Endothelial cell of umbilical vein (primary cell): ENCODE measurements around the gene BEX1.

Experiments
- CTCF ChIP-seq, 2 donors: IDR thresholded peaks; 1 replicate in 1 of 2; 2 replicates in 1 of 2; pipeline ENCODE4 v1.5.1; 2011; ENCODE audit warnings: low read length in 2 of 2, mild to moderate bottlenecking in 2 of 2, moderate library complexity in 2 of 2, control low read depth in 1 of 2, inconsistent platforms in 1 of 2, low read depth in 1 of 2; ENCODE audit not compliant: insufficient read depth in 1 of 2; ENCODE audit errors: extremely low read depth in 1 of 2
- POLR2AphosphoS5 ChIP-seq: IDR thresholded peaks from 2 replicates; pipeline ENCODE4 v1.6.1; 2012; ENCODE audit warnings: low read depth, mild to moderate bottlenecking, control low read depth, low read length, moderate library complexity; ENCODE audit not compliant: insufficient read depth

GRCh38 chrX:103052625-103053024 lies 11.3 kb downstream of the BEX1 start:
- no peak for TF ChIP-seq CTCF (IDR thresholded peaks at IDR 0.05; ENCODE audit: extremely low read depth in 1 of 2, insufficient read depth in 1 of 2, low read depth in 1 of 2, low read length in 2 of 2)
- TF ChIP-seq POLR2AphosphoS5, result no peak
